A549 (cell line): Measurements from ENCODE around the gene IL1RN. TPM values are rescaled to one million over a fixed set of nuclear protein-coding genes. Genes with fewer than 3 reads are reported as not detected.

Source experiments
- ATAC-seq, 2 experiments: fragments of 200-7000 bp in 1 of 2; fragments of >200 bp in 1 of 2; cut with Nextera tagmentation in 1 of 2; cut with Tn5 transposase in 1 of 2; 3 replicates each; pipeline versions ENCODE4 v1.8.0 to v1.9.1; 2018 to 2020; ENCODE audit warnings: mild to moderate bottlenecking in 1 of 2, moderate library complexity in 1 of 2
- CTCF ChIA-PET: fragments of 300-600 bp; sonication (Branson Sonifier 250); formaldehyde crosslinking; extraction: SDS; loops from one replicate; lab custom pipeline; 2021; ENCODE audit warnings: antibody characterized with exemption, inconsistent platforms; lab: Yijun Ruan, JAX
- POLR2A ChIA-PET: fragments of 350-600 bp; formaldehyde crosslinking; extraction: SDS; loops from one replicate; lab custom pipeline; 2021; ENCODE audit warnings: antibody characterized with exemption, inconsistent platforms; lab: Yijun Ruan, JAX
- DNase-seq, 2 experiments: peaks; one replicate each; pipeline versions ENCODE4 v3.0.0 to v3.0.0-alpha.2; 2011 to 2016; ENCODE audit warnings: low read depth in 1 of 2, low spot score in 1 of 2
- FAIRE-seq: peaks from 2 replicates; lab custom pipeline; 2011; peaks lifted over from hg19 to GRCh38; lab: Jason Lieb, UNC
- H3K27ac ChIP-seq, 2 experiments: fragments of >200 bp; sonication (Bioruptor Twin); formaldehyde crosslinking; 3 replicates each; pipeline ENCODE4 v1.5.1; 2016 to 2017
- H3K4me1 ChIP-seq: fragments of >200 bp; sonication (Bioruptor Twin); formaldehyde crosslinking; 3 replicates; pipeline ENCODE4 v1.6.1; 2016
- H3K4me2 ChIP-seq: fragments of >200 bp; sonication (Bioruptor Twin); formaldehyde crosslinking; 3 replicates; pipeline ENCODE4 v1.6.1; 2016
- H3K4me3 ChIP-seq: fragments of >200 bp; sonication (Bioruptor Twin); formaldehyde crosslinking; 3 replicates; pipeline ENCODE4 v1.5.1; 2016
- H3K9me3 ChIP-seq: fragments of >200 bp; sonication (Bioruptor Twin); formaldehyde crosslinking; 3 replicates; pipeline ENCODE4 v1.6.1; 2016
- CEBPB ChIP-seq, 2 experiments: fragments of >200 bp in 1 of 2; sonication (Bioruptor Twin) in 1 of 2; formaldehyde crosslinking in 1 of 2; IDR thresholded peaks; 2 replicates each; pipeline ENCODE4 v1.6.1; 2012 to 2016
- CHD2 ChIP-seq: fragments of 150-350 bp; IDR thresholded peaks from 2 replicates; pipeline ENCODE4 v1.6.1; 2014; ENCODE audit warnings: low read length; ENCODE audit not compliant: partially characterized antibody
- CHD4 ChIP-seq: fragments of 200-600 bp; sonication (generic); IDR thresholded peaks from 2 replicates; pipeline ENCODE4 v1.6.1; 2016; ENCODE audit warnings: antibody characterized with exemption, mild to moderate bottlenecking, borderline replicate concordance
- E2F6 ChIP-seq: IDR thresholded peaks from 2 replicates; pipeline ENCODE4 v1.6.1; 2012; ENCODE audit warnings: low read depth, borderline replicate concordance
- ESRRA ChIP-seq: fragments of 150-350 bp; IDR thresholded peaks from 2 replicates; pipeline ENCODE4 v1.6.1; 2014; ENCODE audit warnings: mild to moderate bottlenecking, low read length, borderline replicate concordance
- FOSB ChIP-seq: fragments of 250-450 bp; sonication (Bioruptor Pico); IDR thresholded peaks from 2 replicates; pipeline ENCODE4 v1.5.0; 2020; ENCODE audit warnings: mild to moderate bottlenecking, moderate library complexity
- FOSL2 ChIP-seq, 2 experiments: fragments of 450-650 bp in 1 of 2; fragments of >200 bp in 1 of 2; sonication (Bioruptor Twin) in 1 of 2; formaldehyde crosslinking; IDR thresholded peaks; 2 replicates each; pipeline versions ENCODE4 v1.5.0 to v1.6.1; 2016 to 2020; ENCODE audit warnings: mild to moderate bottlenecking in 1 of 2, moderate library complexity in 1 of 2
- HOXB5 ChIP-seq: fragments of 250-450 bp; sonication (Bioruptor Pico); IDR thresholded peaks from 2 replicates; pipeline ENCODE4 v1.5.0; 2020; ENCODE audit warnings: mild to moderate bottlenecking, moderate library complexity
- KDM5A ChIP-seq: fragments of 200-600 bp; sonication (generic); IDR thresholded peaks from 2 replicates; pipeline ENCODE4 v1.6.1; 2016; ENCODE audit warnings: antibody characterized with exemption, mild to moderate bottlenecking
- MAFK ChIP-seq: fragments of 450-650 bp; IDR thresholded peaks from 2 replicates; pipeline ENCODE4 v1.6.1; 2014; ENCODE audit not compliant: partially characterized antibody
- POLR2A ChIP-seq: IDR thresholded peaks from 2 replicates; pipeline ENCODE4 v1.6.1; 2012; ENCODE audit warnings: mild to moderate bottlenecking, low read length
- POLR2AphosphoS2 ChIP-seq: conservative IDR thresholded peaks from 2 replicates; pipeline ENCODE4 v1.6.1; 2012; ENCODE audit warnings: low read length, improper control_type of control experiment, inconsistent platforms
- RAD21 ChIP-seq, 2 experiments: fragments of >200 bp in 1 of 2; sonication (Bioruptor Twin) in 1 of 2; formaldehyde crosslinking in 1 of 2; IDR thresholded peaks in 1 of 2; conservative IDR thresholded peaks in 1 of 2; 2 replicates in 1 of 2; 3 replicates in 1 of 2; pipeline ENCODE4 v1.6.1; 2012 to 2018; ENCODE audit warnings: inconsistent platforms in 1 of 2
- RARB ChIP-seq: fragments of 250-450 bp; sonication (Bioruptor Pico); IDR thresholded peaks from 2 replicates; pipeline ENCODE4 v1.8.0; 2021; ENCODE audit warnings: mild to moderate bottlenecking, moderate library complexity
- SMC3 ChIP-seq: fragments of >200 bp; sonication (Bioruptor Twin); formaldehyde crosslinking; IDR thresholded peaks from 3 replicates; pipeline ENCODE4 v1.6.1; 2018; ENCODE audit warnings: inconsistent platforms
- TP53 ChIP-seq: fragments of 250-450 bp; sonication (Bioruptor Pico); IDR thresholded peaks from 2 replicates; pipeline ENCODE4 v1.5.0; 2021; ENCODE audit warnings: mild to moderate bottlenecking, moderate library complexity
- ZNF302 ChIP-seq: fragments of 250-450 bp; sonication (Bioruptor Pico); IDR thresholded peaks from 2 replicates; pipeline ENCODE4 v1.9.0; 2021; ENCODE audit warnings: inconsistent platforms, mild to moderate bottlenecking, moderate library complexity
- WGBS: methylation state at CpG from one replicate; pipeline ENCODE4 v1.1.6; 2017; ENCODE audit errors: missing lambda C conversion rate; 5-methylcytosine and 5-hydroxymethylcytosine counted together
- polyA plus RNA-seq, 4 experiments: library from polyadenylated mRNA; depleted of rRNA in 3 of 4; stranded (reverse); fragments of >200 nt; fragmentation: RNase III in 1 of 4; extraction: RNeasy Plus Mini Kit Qiagen cat#74134 plus additional on column Dnase treatment in 1 of 4; gene quantifications; 2 replicates in 3 of 4; 3 replicates in 1 of 4; pipeline ENCODE4 v1.2.3, GENCODE V29; 2011 to 2017
- TF ChIP-seq, protein P1 (sequence below): IDR thresholded peaks from 2 replicates; pipeline ENCODE4 v1.6.1; 2012
- TF ChIP-seq, protein P2 (sequence below): fragments of >200 bp; sonication (Bioruptor Twin); formaldehyde crosslinking; IDR thresholded peaks from 3 replicates; pipeline ENCODE4 v1.6.1; 2016
- TF ChIP-seq, protein P3 (sequence below): fragments of >200 bp; sonication (Bioruptor Twin); formaldehyde crosslinking; IDR thresholded peaks from 2 replicates; pipeline ENCODE4 v1.6.1; 2016
- TF ChIP-seq, protein P4 (sequence below): fragments of >200 bp; sonication (Bioruptor Twin); formaldehyde crosslinking; IDR thresholded peaks from 3 replicates; pipeline ENCODE4 v1.5.1; 2016

IL1RN gene
- polyA plus RNA-seq, 2 of the 4 experiments (the other 2 are of a cell fraction) = 0.13 TPM; not detected in 1

GRCh38 chr2:113134717-113135116, 7.3 kb downstream of the IL1RN start:
- FAIRE-seq = no peak
- ChIA-PET CTCF (interaction anchor here (0.7 to 9.0 kb wide), 10 partner anchors 9 to 255 kb away, joined by 3 to 243 read pairs (median 40); no protein-coding TSS in a partner anchor), POLR2A (no interaction called here)

DNA sequence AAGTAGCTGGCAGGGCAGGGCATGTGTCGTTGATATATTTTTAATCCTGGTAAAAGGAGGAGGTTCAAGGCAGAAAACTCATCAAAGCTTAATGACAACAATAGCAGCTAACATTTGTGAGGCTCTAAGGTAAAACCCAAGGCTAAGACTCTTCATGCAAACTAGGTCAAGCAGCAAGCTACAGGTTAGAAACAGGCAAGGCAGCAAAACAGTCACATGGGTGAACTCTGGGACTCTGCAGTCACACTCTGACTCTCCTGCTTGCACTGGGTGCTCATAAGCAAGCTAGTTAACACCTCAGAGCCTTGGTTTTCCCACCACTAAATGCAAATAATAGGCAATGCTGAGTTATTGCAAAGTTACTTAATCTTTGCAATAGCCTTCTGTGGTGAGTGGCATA, 7.9 kb downstream of the IL1RN start:
- no peak overlapping the region for H3K27ac ChIP-seq
- TF ChIP-seq ESRRA = no peak
- TF ChIP-seq CHD2 = no peak
- no peak for TF ChIP-seq TP53
- no peak for TF ChIP-seq HOXB5
- TF ChIP-seq POLR2A = no peak
- TF ChIP-seq RARB (CRISPR knock-in tag) = no peak
- TF ChIP-seq, all 56 proteins: peak for 0
- H3K9me3 ChIP-seq = no peaks in the 10 kb centered on the region
- H3K4me1 ChIP-seq = 0 out of 3 replicates have a peak, but pooled peaks cover 4% of the 10 kb centered on the region
- H3K4me3 ChIP-seq = no peak overlapping the region
- DNase-seq = no peak
- ATAC-seq = no peak
- no peak overlapping the region for H3K4me2 ChIP-seq
- ChIA-PET CTCF (interaction anchor here (0.7 to 9.0 kb wide), 12 partner anchors 9 to 254 kb away, joined by 3 to 243 read pairs (median 40); partner anchors contain the start of gene IL1RN), POLR2A (no interaction called here)
- FAIRE-seq = no peak
- WGBS = 10% methylated on average over 1 of the region's 1 CpG

More at GRCh38 chr2:113134717-113135116, 7.3 kb downstream of the IL1RN start:
- no peak overlapping the region for H3K4me2 ChIP-seq
- DNase-seq (no peak), ATAC-seq (no peak)
- no peak overlapping the region for H3K4me3 ChIP-seq
- H3K27ac ChIP-seq = no peak overlapping the region
- H3K9me3 ChIP-seq = no peaks in the 10 kb centered on the region
- TF ChIP-seq KDM5A = no peak
- TF ChIP-seq, protein P1, sequence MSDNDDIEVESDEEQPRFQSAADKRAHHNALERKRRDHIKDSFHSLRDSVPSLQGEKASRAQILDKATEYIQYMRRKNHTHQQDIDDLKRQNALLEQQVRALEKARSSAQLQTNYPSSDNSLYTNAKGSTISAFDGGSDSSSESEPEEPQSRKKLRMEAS = no peak
- TF ChIP-seq RARB (CRISPR knock-in tag) = no peak
- no peak for TF ChIP-seq CEBPB (IDR thresholded peaks at IDR 0.05)
- no peak for TF ChIP-seq FOSL2 (IDR thresholded peaks at IDR 0.05)
- TF ChIP-seq FOSL2 (CRISPR knock-in tag; IDR thresholded peaks at IDR 0.05) = no peak
- TF ChIP-seq, protein P2, sequence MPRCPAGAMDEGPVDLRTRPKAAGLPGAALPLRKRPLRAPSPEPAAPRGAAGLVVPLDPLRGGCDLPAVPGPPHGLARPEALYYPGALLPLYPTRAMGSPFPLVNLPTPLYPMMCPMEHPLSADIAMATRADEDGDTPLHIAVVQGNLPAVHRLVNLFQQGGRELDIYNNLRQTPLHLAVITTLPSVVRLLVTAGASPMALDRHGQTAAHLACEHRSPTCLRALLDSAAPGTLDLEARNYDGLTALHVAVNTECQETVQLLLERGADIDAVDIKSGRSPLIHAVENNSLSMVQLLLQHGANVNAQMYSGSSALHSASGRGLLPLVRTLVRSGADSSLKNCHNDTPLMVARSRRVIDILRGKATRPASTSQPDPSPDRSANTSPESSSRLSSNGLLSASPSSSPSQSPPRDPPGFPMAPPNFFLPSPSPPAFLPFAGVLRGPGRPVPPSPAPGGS = no peak
- TF ChIP-seq, protein P3, sequence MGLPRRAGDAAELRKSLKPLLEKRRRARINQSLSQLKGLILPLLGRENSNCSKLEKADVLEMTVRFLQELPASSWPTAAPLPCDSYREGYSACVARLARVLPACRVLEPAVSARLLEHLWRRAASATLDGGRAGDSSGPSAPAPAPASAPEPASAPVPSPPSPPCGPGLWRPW = no peak
- no peak for TF ChIP-seq ZNF302 (CRISPR knock-in tag)
- no peak for TF ChIP-seq SMC3
- TF ChIP-seq E2F6 = no peak
- no peak for TF ChIP-seq ESRRA
- TF ChIP-seq, all 56 proteins: peak for 0
- H3K4me1 ChIP-seq = 0 out of 3 replicates have a peak, but pooled peaks cover 4% of the 10 kb centered on the region

GRCh38 chr2:113136828-113137775, 9.7 kb downstream of the IL1RN start:
- 40% methylated on average over 8 of the region's 8 CpGs for WGBS
- ATAC-seq = peak; percentile 52 to 73; a peak in 5 of 6 replicates
- H3K4me2 ChIP-seq = no peak overlapping the region
- no peak for FAIRE-seq
- DNase-seq = peak in 1 of 2 experiments; percentile 58
- no peak overlapping the region for H3K4me3 ChIP-seq
- ChIA-PET POLR2A (interaction anchor here (1.0 kb wide), 1 partner anchor 62 kb away, joined by 3 read pairs; no protein-coding TSS in a partner anchor), CTCF (interaction anchor here (0.6 to 9.0 kb wide), 42 partner anchors 8 to 271 kb away, joined by 3 to 243 read pairs (median 5); partner anchors contain the start of genes IL1RN and PSD4)
- no peaks in the 10 kb centered on the region for H3K9me3 ChIP-seq
- H3K4me1 ChIP-seq = 0 out of 3 replicates have a peak, but pooled peaks cover 4% of the 10 kb centered on the region
- peak overlapping the region in 1 of 2 experiments; percentile 42; a peak in 2 of 6 replicates for H3K27ac ChIP-seq
- peak; percentile 89 for TF ChIP-seq MAFK
- peak; percentile 81 for TF ChIP-seq SMC3
- TF ChIP-seq RAD21 (conservative IDR thresholded peaks at IDR 0.05 in 1 of 2, IDR thresholded peaks at IDR 0.05 in 1 of 2) = peak; percentile 66 to 74
- no peak for TF ChIP-seq CHD4
- TF ChIP-seq, protein P4, sequence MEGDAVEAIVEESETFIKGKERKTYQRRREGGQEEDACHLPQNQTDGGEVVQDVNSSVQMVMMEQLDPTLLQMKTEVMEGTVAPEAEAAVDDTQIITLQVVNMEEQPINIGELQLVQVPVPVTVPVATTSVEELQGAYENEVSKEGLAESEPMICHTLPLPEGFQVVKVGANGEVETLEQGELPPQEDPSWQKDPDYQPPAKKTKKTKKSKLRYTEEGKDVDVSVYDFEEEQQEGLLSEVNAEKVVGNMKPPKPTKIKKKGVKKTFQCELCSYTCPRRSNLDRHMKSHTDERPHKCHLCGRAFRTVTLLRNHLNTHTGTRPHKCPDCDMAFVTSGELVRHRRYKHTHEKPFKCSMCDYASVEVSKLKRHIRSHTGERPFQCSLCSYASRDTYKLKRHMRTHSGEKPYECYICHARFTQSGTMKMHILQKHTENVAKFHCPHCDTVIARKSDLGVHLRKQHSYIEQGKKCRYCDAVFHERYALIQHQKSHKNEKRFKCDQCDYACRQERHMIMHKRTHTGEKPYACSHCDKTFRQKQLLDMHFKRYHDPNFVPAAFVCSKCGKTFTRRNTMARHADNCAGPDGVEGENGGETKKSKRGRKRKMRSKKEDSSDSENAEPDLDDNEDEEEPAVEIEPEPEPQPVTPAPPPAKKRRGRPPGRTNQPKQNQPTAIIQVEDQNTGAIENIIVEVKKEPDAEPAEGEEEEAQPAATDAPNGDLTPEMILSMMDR = peak; percentile 84
- no peak for TF ChIP-seq ZNF302 (CRISPR knock-in tag)
- TF ChIP-seq FOSB (CRISPR knock-in tag) = no peak
- no peak for TF ChIP-seq POLR2AphosphoS2
- no peak for TF ChIP-seq POLR2A
